Neural cell (in vitro differentiated cells): ENCODE data around the gene VMAC.

Experiments used
- EZH2 ChIP-seq: fragments of 200-600, 300-800 bp; shearing (Covaris generic), sonication (generic); IDR thresholded peaks from 2 replicates; pipeline ENCODE4 v1.6.1; 2014; ENCODE audit warnings: antibody characterized with exemption, low read length, borderline replicate concordance, mild to moderate bottlenecking; ENCODE audit not compliant: insufficient read depth, poor library complexity, severe bottlenecking
- POLR2AphosphoS5 ChIP-seq: IDR thresholded peaks from 2 replicates; pipeline ENCODE4 v1.6.1; 2012
- TF ChIP-seq, protein P1 (sequence below): fragments of 450-650 bp; IDR thresholded peaks from 2 replicates; pipeline ENCODE4 v1.5.1; 2014; ENCODE audit warnings: antibody characterized with exemption, mild to moderate bottlenecking, moderate library complexity; ENCODE audit not compliant: poor library complexity, severe bottlenecking
- TF ChIP-seq, protein P2 (sequence below): IDR thresholded peaks from 2 replicates; pipeline ENCODE4 v1.6.1; 2012; ENCODE audit warnings: borderline replicate concordance

DNA sequence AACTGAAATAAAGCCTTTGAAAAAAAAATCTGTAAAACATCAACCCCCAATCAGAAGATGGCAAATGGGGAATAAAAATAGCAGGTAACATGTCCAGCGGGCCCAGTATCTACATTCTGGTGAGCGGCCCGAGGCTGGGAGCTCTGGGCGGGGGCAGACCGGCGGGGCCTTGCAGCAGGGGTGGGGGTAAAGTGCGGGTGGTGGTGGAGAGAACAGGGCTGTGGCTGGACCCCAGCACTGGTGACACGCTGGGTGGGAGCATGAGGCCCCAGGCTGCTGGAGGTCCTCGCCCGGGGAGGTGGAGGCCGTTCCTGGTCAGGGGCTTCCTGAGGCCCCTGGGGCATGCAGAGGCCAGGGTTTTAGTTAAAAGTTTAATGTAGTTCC is 11.1 kb downstream of the VMAC start:
- TF ChIP-seq EZH2 (no peak), POLR2AphosphoS5 (no peak)
- TF ChIP-seq, protein P1, sequence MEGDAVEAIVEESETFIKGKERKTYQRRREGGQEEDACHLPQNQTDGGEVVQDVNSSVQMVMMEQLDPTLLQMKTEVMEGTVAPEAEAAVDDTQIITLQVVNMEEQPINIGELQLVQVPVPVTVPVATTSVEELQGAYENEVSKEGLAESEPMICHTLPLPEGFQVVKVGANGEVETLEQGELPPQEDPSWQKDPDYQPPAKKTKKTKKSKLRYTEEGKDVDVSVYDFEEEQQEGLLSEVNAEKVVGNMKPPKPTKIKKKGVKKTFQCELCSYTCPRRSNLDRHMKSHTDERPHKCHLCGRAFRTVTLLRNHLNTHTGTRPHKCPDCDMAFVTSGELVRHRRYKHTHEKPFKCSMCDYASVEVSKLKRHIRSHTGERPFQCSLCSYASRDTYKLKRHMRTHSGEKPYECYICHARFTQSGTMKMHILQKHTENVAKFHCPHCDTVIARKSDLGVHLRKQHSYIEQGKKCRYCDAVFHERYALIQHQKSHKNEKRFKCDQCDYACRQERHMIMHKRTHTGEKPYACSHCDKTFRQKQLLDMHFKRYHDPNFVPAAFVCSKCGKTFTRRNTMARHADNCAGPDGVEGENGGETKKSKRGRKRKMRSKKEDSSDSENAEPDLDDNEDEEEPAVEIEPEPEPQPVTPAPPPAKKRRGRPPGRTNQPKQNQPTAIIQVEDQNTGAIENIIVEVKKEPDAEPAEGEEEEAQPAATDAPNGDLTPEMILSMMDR: no peak
- TF ChIP-seq, protein P2, sequence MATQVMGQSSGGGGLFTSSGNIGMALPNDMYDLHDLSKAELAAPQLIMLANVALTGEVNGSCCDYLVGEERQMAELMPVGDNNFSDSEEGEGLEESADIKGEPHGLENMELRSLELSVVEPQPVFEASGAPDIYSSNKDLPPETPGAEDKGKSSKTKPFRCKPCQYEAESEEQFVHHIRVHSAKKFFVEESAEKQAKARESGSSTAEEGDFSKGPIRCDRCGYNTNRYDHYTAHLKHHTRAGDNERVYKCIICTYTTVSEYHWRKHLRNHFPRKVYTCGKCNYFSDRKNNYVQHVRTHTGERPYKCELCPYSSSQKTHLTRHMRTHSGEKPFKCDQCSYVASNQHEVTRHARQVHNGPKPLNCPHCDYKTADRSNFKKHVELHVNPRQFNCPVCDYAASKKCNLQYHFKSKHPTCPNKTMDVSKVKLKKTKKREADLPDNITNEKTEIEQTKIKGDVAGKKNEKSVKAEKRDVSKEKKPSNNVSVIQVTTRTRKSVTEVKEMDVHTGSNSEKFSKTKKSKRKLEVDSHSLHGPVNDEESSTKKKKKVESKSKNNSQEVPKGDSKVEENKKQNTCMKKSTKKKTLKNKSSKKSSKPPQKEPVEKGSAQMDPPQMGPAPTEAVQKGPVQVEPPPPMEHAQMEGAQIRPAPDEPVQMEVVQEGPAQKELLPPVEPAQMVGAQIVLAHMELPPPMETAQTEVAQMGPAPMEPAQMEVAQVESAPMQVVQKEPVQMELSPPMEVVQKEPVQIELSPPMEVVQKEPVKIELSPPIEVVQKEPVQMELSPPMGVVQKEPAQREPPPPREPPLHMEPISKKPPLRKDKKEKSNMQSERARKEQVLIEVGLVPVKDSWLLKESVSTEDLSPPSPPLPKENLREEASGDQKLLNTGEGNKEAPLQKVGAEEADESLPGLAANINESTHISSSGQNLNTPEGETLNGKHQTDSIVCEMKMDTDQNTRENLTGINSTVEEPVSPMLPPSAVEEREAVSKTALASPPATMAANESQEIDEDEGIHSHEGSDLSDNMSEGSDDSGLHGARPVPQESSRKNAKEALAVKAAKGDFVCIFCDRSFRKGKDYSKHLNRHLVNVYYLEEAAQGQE: no peak
